ENCODE data around the gene RAPGEF5. TPM values are rescaled to one million over a fixed set of nuclear protein-coding genes. Genes with fewer than 3 reads are reported as not detected.

Gene RAPGEF5
- total RNA-seq, 2 experiments from 2014 or later: 1.3 to 1.5 TPM

- intact Hi-C loops (cut with DNase I, micrococcal nuclease): no loop called here
- CTCF ChIA-PET: interaction anchor here (1.2 kb wide), 1 partner anchor 28 kb away, joined by 3 read pairs; no protein-coding TSS in a partner anchor
- no peak for ATAC-seq
These were observed 79.6 kb downstream of the RAPGEF5 start for GRCh38 chr7:22277375-22277774.

GRCh38 chr7:22275661-22276060, 81.3 kb downstream of the RAPGEF5 start:
- intact Hi-C loops (cut with DNase I, micrococcal nuclease): no loop called here
- Mint-ChIP-seq H3K4me1 (no peaks in the 10 kb centered on the region), H3K4me3 (no peak overlapping the region), H3K9me3 (ENCODE audit: low read depth) (no peaks in the 10 kb centered on the region), H3K27me3 (no peaks in the 10 kb centered on the region), H3K27ac (no peak overlapping the region), H3K36me3 (ENCODE audit: low read depth) (no peaks in the 10 kb centered on the region)
- ChIA-PET POLR2A (no interaction called here), CTCF (interaction anchor here (0.7 to 0.8 kb wide), 2 partner anchors 24 to 191 kb away, joined by 3 read pairs; no protein-coding TSS in a partner anchor)
- ATAC-seq: no peak
- DNase-seq: no peak

More at GRCh38 chr7:22277375-22277774, 79.6 kb downstream of the RAPGEF5 start:
- Mint-ChIP-seq H3K9me3 (ENCODE audit: low read depth) (no peaks in the 10 kb centered on the region), H3K36me3 (ENCODE audit: low read depth) (no peaks in the 10 kb centered on the region), H3K27ac (no peak overlapping the region), H3K27me3 (no peaks in the 10 kb centered on the region), H3K4me1 (no peaks in the 10 kb centered on the region), H3K4me3 (no peak overlapping the region)
- no peak for DNase-seq
- POLR2A ChIA-PET: no interaction called here

GRCh38 chr7:22271311-22271710, 85.6 kb downstream of the RAPGEF5 start:
- Mint-ChIP-seq H3K4me3 (no peak overlapping the region), H3K9me3 (ENCODE audit: low read depth) (no peaks in the 10 kb centered on the region), H3K27ac (no peak overlapping the region), H3K4me1 (peaks cover 10% of the 10 kb centered on the region), H3K27me3 (peaks cover 5% of the 10 kb centered on the region), H3K36me3 (ENCODE audit: low read depth) (no peaks in the 10 kb centered on the region)
- ChIA-PET CTCF (interaction anchor here (0.8 kb wide), 1 partner anchor 97 kb away, joined by 3 read pairs; no protein-coding TSS in a partner anchor), POLR2A (no interaction called here)
- DNase-seq (no peak), ATAC-seq (no peak)
- intact Hi-C loops (cut with DNase I, micrococcal nuclease): no loop called here

- DNase-seq: no peak
- ChIA-PET POLR2A (no interaction called here), CTCF (interaction anchor here (0.6 kb wide), 2 partner anchors 28 to 590 kb away, joined by 3 to 4 read pairs; no protein-coding TSS in a partner anchor)
- no peak for ATAC-seq
- Mint-ChIP-seq H3K27me3 (peaks cover 6% of the 10 kb centered on the region), H3K36me3 (ENCODE audit: low read depth) (no peaks in the 10 kb centered on the region), H3K4me1 (peaks cover 10% of the 10 kb centered on the region), H3K4me3 (no peak overlapping the region), H3K9me3 (ENCODE audit: low read depth) (no peaks in the 10 kb centered on the region), H3K27ac (no peak overlapping the region)
- intact Hi-C loops (cut with DNase I, micrococcal nuclease): no loop called here
These were observed 86.6 kb downstream of the RAPGEF5 start for GRCh38 chr7:22270371-22270770.

GRCh38 chr7:22269963-22270362, 87.0 kb downstream of the RAPGEF5 start:
- no peak for ATAC-seq
- intact Hi-C loops (cut with DNase I, micrococcal nuclease): no loop called here
- Mint-ChIP-seq H3K4me3 (no peak overlapping the region), H3K27ac (no peak overlapping the region), H3K36me3 (ENCODE audit: low read depth) (no peaks in the 10 kb centered on the region), H3K27me3 (peaks cover 6% of the 10 kb centered on the region), H3K4me1 (peaks cover 10% of the 10 kb centered on the region), H3K9me3 (ENCODE audit: low read depth) (no peaks in the 10 kb centered on the region)
- no peak for DNase-seq
- ChIA-PET CTCF (interaction anchor here (0.6 kb wide), 1 partner anchor 589 kb away, joined by 3 read pairs; no protein-coding TSS in a partner anchor), POLR2A (no interaction called here)

- no peak for DNase-seq
- no peaks in the 10 kb centered on the region for H3K9me3 Mint-ChIP-seq (ENCODE audit: low read depth)
- peak overlapping the region; percentile 24 for H3K4me3 Mint-ChIP-seq
- peak overlapping the region; percentile 24 for H3K27ac Mint-ChIP-seq
- ChIA-PET CTCF (no interaction called here), POLR2A (no interaction called here)
- intact Hi-C loops (cut with DNase I, micrococcal nuclease): no loop called here
- no peak for ATAC-seq
- H3K27me3 Mint-ChIP-seq: peaks cover 6% of the 10 kb centered on the region
- no peaks in the 10 kb centered on the region for H3K36me3 Mint-ChIP-seq (ENCODE audit: low read depth)
- H3K4me1 Mint-ChIP-seq: peaks cover 10% of the 10 kb centered on the region
These were observed 88.0 kb downstream of the RAPGEF5 start for GRCh38 chr7:22268884-22269421.

- H3K36me3 Mint-ChIP-seq (ENCODE audit: low read depth): no peaks in the 10 kb centered on the region
- no peak for ATAC-seq
- H3K9me3 Mint-ChIP-seq (ENCODE audit: low read depth): no peaks in the 10 kb centered on the region
- DNase-seq: no peak
- no peak overlapping the region for H3K4me3 Mint-ChIP-seq
- intact Hi-C loops (cut with DNase I, micrococcal nuclease): no loop called here
- peaks cover 10% of the 10 kb centered on the region for H3K4me1 Mint-ChIP-seq
- ChIA-PET CTCF (no interaction called here), POLR2A (no interaction called here)
- no peak overlapping the region for H3K27ac Mint-ChIP-seq
- peaks cover 6% of the 10 kb centered on the region for H3K27me3 Mint-ChIP-seq
These were observed 88.9 kb downstream of the RAPGEF5 start for GRCh38 chr7:22267930-22268615.

GRCh38 chr7:22262538-22262937, 94.4 kb downstream of the RAPGEF5 start:
- DNase-seq (no peak), ATAC-seq (no peak)
- intact Hi-C loops (cut with DNase I, micrococcal nuclease): no loop called here
- CTCF ChIA-PET: no interaction called here
- POLR2A ChIA-PET: no interaction called here
- H3K9me3 Mint-ChIP-seq (ENCODE audit: low read depth): no peaks in the 10 kb centered on the region
- H3K27me3 Mint-ChIP-seq: peaks cover 6% of the 10 kb centered on the region
- no peaks in the 10 kb centered on the region for H3K36me3 Mint-ChIP-seq (ENCODE audit: low read depth)
- no peak overlapping the region for H3K4me3 Mint-ChIP-seq
- no peaks in the 10 kb centered on the region for H3K4me1 Mint-ChIP-seq
- no peak overlapping the region for H3K27ac Mint-ChIP-seq

- ChIA-PET POLR2A (no interaction called here), CTCF (interaction anchor here (0.6 to 1.1 kb wide), 4 partner anchors 119 to 792 kb away, joined by 3 to 5 read pairs (median 3); no protein-coding TSS in a partner anchor)
- H3K36me3 Mint-ChIP-seq (ENCODE audit: low read depth): no peaks in the 10 kb centered on the region
- peaks cover 15% of the 10 kb centered on the region for H3K4me1 Mint-ChIP-seq
- no peaks in the 10 kb centered on the region for H3K9me3 Mint-ChIP-seq (ENCODE audit: low read depth)
- ATAC-seq: no peak
- H3K4me3 Mint-ChIP-seq: no peak overlapping the region
- peaks cover 9% of the 10 kb centered on the region for H3K27me3 Mint-ChIP-seq
- H3K27ac Mint-ChIP-seq: no peak overlapping the region
- no peak for DNase-seq
- intact Hi-C loops (cut with DNase I, micrococcal nuclease): no loop called here
These were observed 100.3 kb downstream of the RAPGEF5 start for GRCh38 chr7:22256541-22257096.

- Mint-ChIP-seq H3K4me1 (peaks cover 15% of the 10 kb centered on the region), H3K36me3 (ENCODE audit: low read depth) (no peaks in the 10 kb centered on the region), H3K4me3 (no peak overlapping the region), H3K9me3 (ENCODE audit: low read depth) (no peaks in the 10 kb centered on the region), H3K27me3 (peaks cover 9% of the 10 kb centered on the region), H3K27ac (peak overlapping the region; percentile 6)
- intact Hi-C loops (cut with DNase I, micrococcal nuclease): no loop called here
- ChIA-PET CTCF (interaction anchor here (1.0 kb wide), 1 partner anchor 119 kb away, joined by 3 read pairs; no protein-coding TSS in a partner anchor), POLR2A (no interaction called here)
- DNase-seq (peak; percentile 24), ATAC-seq (peak; percentile 65)
These were observed 101.1 kb downstream of the RAPGEF5 start for GRCh38 chr7:22255834-22256233.

GRCh38 chr7:22255342-22255741, 101.6 kb downstream of the RAPGEF5 start:
- Mint-ChIP-seq H3K27ac (no peak overlapping the region), H3K36me3 (ENCODE audit: low read depth) (no peaks in the 10 kb centered on the region), H3K27me3 (peaks cover 9% of the 10 kb centered on the region)

More at GRCh38 chr7:22255342-22255741, 101.6 kb downstream of the RAPGEF5 start:
- intact Hi-C loops (cut with DNase I, micrococcal nuclease): no loop called here
- H3K4me3 Mint-ChIP-seq: no peak overlapping the region
- no peaks in the 10 kb centered on the region for H3K9me3 Mint-ChIP-seq (ENCODE audit: low read depth)
- ATAC-seq: peak; percentile 83
- peaks cover 15% of the 10 kb centered on the region for H3K4me1 Mint-ChIP-seq
- CTCF ChIA-PET: interaction anchor here (0.6 kb wide), 1 partner anchor 800 kb away, joined by 3 read pairs; no protein-coding TSS in a partner anchor
- POLR2A ChIA-PET: no interaction called here
- peak; percentile 57 for DNase-seq

Data from activated CD4-positive, alpha-beta T cell treated with anti-CD3 and anti-CD28 coated beads for 36 hours (primary cell).